Mesothelial cell of epicardium (in vitro differentiated cells): ENCODE results near the gene ZIC1. TPM values are rescaled to one million over a fixed set of nuclear protein-coding genes. Genes with fewer than 3 reads are reported as not detected.

Experiments
- DNase-seq, 2 experiments: peaks; one replicate each; pipeline ENCODE4 v3.0.0; 2021; ENCODE audit warnings: low spot score in 2 of 2; ENCODE audit not compliant: unreplicated experiment in 2 of 2
- H3K27ac Mint-ChIP-seq: 2 replicates; pipeline ENCODE4 v1.8.0; 2021; ENCODE audit warnings: mixed read lengths
- H3K27me3 Mint-ChIP-seq: 2 replicates; pipeline ENCODE4 v1.8.0; 2021; ENCODE audit warnings: low read depth, mixed read lengths
- H3K36me3 Mint-ChIP-seq: 2 replicates; pipeline ENCODE4 v1.8.0; 2021; ENCODE audit warnings: mixed read lengths
- H3K4me1 Mint-ChIP-seq: 2 replicates; pipeline ENCODE4 v1.8.0; 2021; ENCODE audit warnings: mixed read lengths
- H3K4me3 Mint-ChIP-seq: 2 replicates; pipeline ENCODE4 v1.8.0; 2021; ENCODE audit warnings: mild to moderate bottlenecking, moderate library complexity, mixed read lengths
- H3K9me3 Mint-ChIP-seq: 2 replicates; pipeline ENCODE4 v1.8.0; 2021; ENCODE audit warnings: mixed read lengths
- CTCF ChIP-seq: fragments of 200-600 bp; sonication (generic); IDR thresholded peaks from one replicate; pipeline ENCODE4 v1.5.0; 2021; ENCODE audit warnings: antibody characterized with exemption; ENCODE audit not compliant: unreplicated experiment
- total RNA-seq: library from RNA; stranded (reverse); gene quantifications from 3 replicates; pipeline ENCODE4 v1.2.1, GENCODE V29; 2021

The ZIC1 gene
- total RNA-seq, 1 donor from 2014 or later: 0.22 TPM

- Mint-ChIP-seq H3K27me3 (peaks cover 97% of the 10 kb centered on the region), H3K27ac (no peak overlapping the region), H3K36me3 (no peaks in the 10 kb centered on the region), H3K4me1 (peaks cover 18% of the 10 kb centered on the region), H3K9me3 (no peaks in the 10 kb centered on the region), H3K4me3 (no peak overlapping the region)
- no peak for TF ChIP-seq CTCF
- no peak for DNase-seq
Observed at GRCh38 chr3:147411815-147412241, 2.7 kb downstream of the ZIC1 start.

GRCh38 chr3:147412261-147412916 lies 3.2 kb downstream of the ZIC1 start:
- DNase-seq: peak in 1 of 2 experiments; percentile 48
- Mint-ChIP-seq H3K4me3 (no peak overlapping the region), H3K27ac (no peak overlapping the region), H3K4me1 (peaks cover 18% of the 10 kb centered on the region), H3K27me3 (peaks cover 97% of the 10 kb centered on the region), H3K36me3 (no peaks in the 10 kb centered on the region), H3K9me3 (no peaks in the 10 kb centered on the region)
- TF ChIP-seq CTCF: no peak

- no peaks in the 10 kb centered on the region for H3K9me3 Mint-ChIP-seq
- DNase-seq: peak in 1 of 2 experiments; percentile 43
- H3K4me3 Mint-ChIP-seq: no peak overlapping the region
- H3K27ac Mint-ChIP-seq: no peak overlapping the region
- no peak for TF ChIP-seq CTCF
- H3K27me3 Mint-ChIP-seq: peaks cover 97% of the 10 kb centered on the region
- H3K4me1 Mint-ChIP-seq: peaks cover 18% of the 10 kb centered on the region
- H3K36me3 Mint-ChIP-seq: no peaks in the 10 kb centered on the region
Observed at GRCh38 chr3:147412917-147413685, 3.9 kb downstream of the ZIC1 start.

GRCh38 chr3:147413686-147414389 lies 4.7 kb downstream of the ZIC1 start:
- H3K27ac Mint-ChIP-seq: no peak overlapping the region

More at GRCh38 chr3:147413686-147414389, 4.7 kb downstream of the ZIC1 start:
- no peak overlapping the region for H3K4me3 Mint-ChIP-seq
- no peaks in the 10 kb centered on the region for H3K9me3 Mint-ChIP-seq
- no peak for TF ChIP-seq CTCF
- no peaks in the 10 kb centered on the region for H3K36me3 Mint-ChIP-seq
- DNase-seq: no peak
- H3K27me3 Mint-ChIP-seq: peaks cover 97% of the 10 kb centered on the region
- H3K4me1 Mint-ChIP-seq: peaks cover 18% of the 10 kb centered on the region
